GM23248 (cell line): Measurements from ENCODE around the gene CDHR3.

Experiments
- EZH2 ChIP-seq: fragments of 200-600 bp; sonication (generic); IDR thresholded peaks from 2 replicates; pipeline ENCODE4 v1.6.1; 2018; ENCODE audit warnings: antibody characterized with exemption, mild to moderate bottlenecking; ENCODE audit not compliant: insufficient read depth, poor library complexity, severe bottlenecking
- EZH2phosphoT487 ChIP-seq: fragments of 200-600 bp; sonication (generic); IDR thresholded peaks from 2 replicates; pipeline ENCODE4 v1.6.1; 2018; ENCODE audit warnings: antibody characterized with exemption, moderate library complexity, mild to moderate bottlenecking, low read depth; ENCODE audit not compliant: insufficient read depth

- TF ChIP-seq EZH2 (no peak), EZH2phosphoT487 (no peak)
Measured at GRCh38 chr7:105985672-105986215, 22.7 kb downstream of the CDHR3 start.
